H9 (cell line): ENCODE measurements around the gene BMP7. TPM values are rescaled to one million over a fixed set of nuclear protein-coding genes. Genes with fewer than 3 reads are reported as not detected.

Experiments used
- DNase-seq: peaks from one replicate; pipeline ENCODE4 v3.0.0-alpha.2; 2017
- H2AFZ ChIP-seq: one replicate; pipeline ENCODE4 v1.6.1; 2013; ENCODE audit warnings: mild to moderate bottlenecking, low read length, control low read depth, moderate library complexity
- H2AK5ac ChIP-seq: 2 replicates; pipeline ENCODE4 v1.6.1; 2013; ENCODE audit warnings: low read length, control low read depth, mixed read lengths; ENCODE audit not compliant: insufficient read length
- H2BK120ac ChIP-seq: one replicate; pipeline ENCODE4 v1.6.1; 2013; ENCODE audit warnings: low read depth, mild to moderate bottlenecking, low read length, control low read depth, inconsistent platforms; ENCODE audit not compliant: poor library complexity, severe bottlenecking
- H2BK12ac ChIP-seq: 2 replicates; pipeline ENCODE4 v1.6.1; 2013; ENCODE audit warnings: low read length, control low read depth, mixed read lengths, low read depth; ENCODE audit not compliant: insufficient read length
- H2BK15ac ChIP-seq: 2 replicates; pipeline ENCODE4 v1.6.1; 2013; ENCODE audit warnings: low read depth, low read length, control low read depth
- H2BK20ac ChIP-seq: one replicate; pipeline ENCODE4 v1.6.1; 2013; ENCODE audit warnings: low read depth, mild to moderate bottlenecking, low read length, control low read depth, inconsistent platforms; ENCODE audit not compliant: poor library complexity, severe bottlenecking
- H2BK5ac ChIP-seq: 2 replicates; pipeline ENCODE4 v1.6.1; 2013; ENCODE audit warnings: low read length, control low read depth, mixed read lengths; ENCODE audit not compliant: insufficient read length
- H3K14ac ChIP-seq: 2 replicates; pipeline ENCODE4 v1.6.1; 2013; ENCODE audit warnings: low read length, control low read depth; ENCODE audit not compliant: insufficient read depth
- H3K18ac ChIP-seq: 2 replicates; pipeline ENCODE4 v1.6.1; 2013; ENCODE audit warnings: low read depth, mild to moderate bottlenecking, mixed read lengths, low read length, control low read depth; ENCODE audit not compliant: insufficient read length
- H3K23ac ChIP-seq: 2 replicates; pipeline ENCODE4 v1.6.1; 2013; ENCODE audit warnings: low read length, control low read depth, mixed read lengths, low read depth; ENCODE audit not compliant: insufficient read length
- H3K23me2 ChIP-seq: 2 replicates; pipeline ENCODE4 v1.6.1; 2013; ENCODE audit warnings: low read depth, mild to moderate bottlenecking, mixed read lengths, low read length, control low read depth; ENCODE audit not compliant: insufficient read length, poor library complexity, severe bottlenecking
- H3K27ac ChIP-seq: 2 replicates; pipeline ENCODE4 v1.5.1; 2013; ENCODE audit warnings: low read length, control low read depth, mixed read lengths, low read depth; ENCODE audit not compliant: insufficient read length
- H3K27me3 ChIP-seq: 2 replicates; pipeline ENCODE4 v1.6.1; 2013; ENCODE audit warnings: low read length, control low read depth, inconsistent platforms; ENCODE audit not compliant: insufficient read depth
- H3K4ac ChIP-seq: 2 replicates; pipeline ENCODE4 v1.6.1; 2013; ENCODE audit warnings: low read depth, mild to moderate bottlenecking, control low read depth, inconsistent platforms, low read length, moderate library complexity
- H3K4me1 ChIP-seq: 2 replicates; pipeline ENCODE4 v1.6.1; 2013; ENCODE audit warnings: low read length, control low read depth, inconsistent platforms; ENCODE audit not compliant: insufficient read depth
- H3K4me2 ChIP-seq: 2 replicates; pipeline ENCODE4 v1.6.1; 2013; ENCODE audit warnings: low read length, control low read depth, mixed read lengths; ENCODE audit not compliant: insufficient read length, insufficient read depth
- H3K56ac ChIP-seq: 2 replicates; pipeline ENCODE4 v1.6.1; 2013; ENCODE audit warnings: low read depth, mild to moderate bottlenecking, mixed read lengths, low read length, control low read depth; ENCODE audit not compliant: insufficient read length
- H3K79me1 ChIP-seq: 2 replicates; pipeline ENCODE4 v1.6.1; 2013; ENCODE audit warnings: low read depth, mild to moderate bottlenecking, moderate library complexity, low read length, control low read depth, inconsistent platforms; ENCODE audit not compliant: insufficient read depth, poor library complexity, severe bottlenecking
- H3K79me2 ChIP-seq: 2 replicates; pipeline ENCODE4 v1.6.1; 2013; ENCODE audit warnings: low read length, control low read depth, inconsistent platforms; ENCODE audit not compliant: insufficient read depth
- H3K9ac ChIP-seq: 2 replicates; pipeline ENCODE4 v1.6.1; 2013; ENCODE audit warnings: low read length, control low read depth, mixed read lengths; ENCODE audit not compliant: insufficient read length; ENCODE audit errors: extremely low read depth
- H3K9me3 ChIP-seq: one replicate; pipeline ENCODE4 v1.6.1; 2013; ENCODE audit warnings: low read depth, low read length, inconsistent platforms; ENCODE audit not compliant: control insufficient read depth
- H3T11ph ChIP-seq: one replicate; pipeline ENCODE4 v1.6.1; 2013; ENCODE audit warnings: mild to moderate bottlenecking, low read length, control low read depth, inconsistent platforms
- H4K20me1 ChIP-seq: one replicate; pipeline ENCODE4 v1.6.1; 2013; ENCODE audit not compliant: control insufficient read depth, insufficient read length, insufficient read depth
- H4K5ac ChIP-seq: 2 replicates; pipeline ENCODE4 v1.6.1; 2013; ENCODE audit warnings: low read depth, mild to moderate bottlenecking, mixed read lengths, low read length, control low read depth; ENCODE audit not compliant: insufficient read length
- H4K8ac ChIP-seq: replicated peaks from 2 replicates; pipeline ENCODE4 v1.6.1; 2013; ENCODE audit warnings: low read length, control low read depth, mixed read lengths, low read depth; ENCODE audit not compliant: insufficient read length
- H4K91ac ChIP-seq: 2 replicates; pipeline ENCODE4 v1.6.1; 2013; ENCODE audit warnings: low read depth, mild to moderate bottlenecking, moderate library complexity, mixed read lengths, low read length, control low read depth; ENCODE audit not compliant: insufficient read length
- H3K27ac Mint-ChIP-seq, 3 experiments: 2 replicates in 2 of 3; 3 replicates in 1 of 3; pipeline ENCODE4 v1.8.0; 2020 to 2021; ENCODE audit warnings: mixed read lengths in 3 of 3, mild to moderate bottlenecking in 1 of 3, moderate library complexity in 1 of 3
- H3K27me3 Mint-ChIP-seq: 2 replicates; pipeline ENCODE4 v1.8.0; 2021; ENCODE audit warnings: low read depth, mild to moderate bottlenecking, moderate library complexity, mixed read lengths
- H3K36me3 Mint-ChIP-seq, 3 experiments: 2 replicates in 2 of 3; 3 replicates in 1 of 3; pipeline ENCODE4 v1.8.0; 2020 to 2021; ENCODE audit warnings: low read depth in 3 of 3, mixed read lengths in 3 of 3; ENCODE audit not compliant: insufficient read depth in 1 of 3
- H3K4me1 Mint-ChIP-seq, 2 experiments: 2 replicates each; pipeline ENCODE4 v1.8.0; 2020; ENCODE audit warnings: mixed read lengths in 2 of 2
- H3K4me3 Mint-ChIP-seq, 2 experiments: 2 replicates in 1 of 2; 3 replicates in 1 of 2; pipeline ENCODE4 v1.8.0; 2020 to 2021; ENCODE audit warnings: mild to moderate bottlenecking in 2 of 2, mixed read lengths in 2 of 2, moderate library complexity in 1 of 2
- H3K9me3 Mint-ChIP-seq, 2 experiments: 2 replicates in 1 of 2; 3 replicates in 1 of 2; pipeline ENCODE4 v1.8.0; 2020; ENCODE audit warnings: mild to moderate bottlenecking in 2 of 2, mixed read lengths in 2 of 2, moderate library complexity in 1 of 2
- WGBS: extraction: QIAGEN DNeasy Blood & Tissue Kit; methylation state at CpG from one replicate; pipeline ENCODE4 v1.1.7; 2013; ENCODE audit warnings: missing lambda C conversion rate, low lambda C conversion rate, mixed read lengths; ENCODE audit not compliant: insufficient read length; ENCODE audit errors: extremely low coverage; 5-methylcytosine and 5-hydroxymethylcytosine counted together
- total RNA-seq: library from RNA; stranded (reverse); gene quantifications from 2 replicates; pipeline ENCODE4 v1.2.1, GENCODE V29; 2021
- TF ChIP-seq, protein P1 (sequence below): fragments of 200-600 bp; sonication (generic); conservative IDR thresholded peaks from 3 replicates; pipeline ENCODE4 v1.8.0; 2021; ENCODE audit warnings: antibody characterized with exemption, mild to moderate bottlenecking

Gene BMP7
- total RNA-seq, 1 experiment from 2014 or later, result 17.7 TPM

DNA sequence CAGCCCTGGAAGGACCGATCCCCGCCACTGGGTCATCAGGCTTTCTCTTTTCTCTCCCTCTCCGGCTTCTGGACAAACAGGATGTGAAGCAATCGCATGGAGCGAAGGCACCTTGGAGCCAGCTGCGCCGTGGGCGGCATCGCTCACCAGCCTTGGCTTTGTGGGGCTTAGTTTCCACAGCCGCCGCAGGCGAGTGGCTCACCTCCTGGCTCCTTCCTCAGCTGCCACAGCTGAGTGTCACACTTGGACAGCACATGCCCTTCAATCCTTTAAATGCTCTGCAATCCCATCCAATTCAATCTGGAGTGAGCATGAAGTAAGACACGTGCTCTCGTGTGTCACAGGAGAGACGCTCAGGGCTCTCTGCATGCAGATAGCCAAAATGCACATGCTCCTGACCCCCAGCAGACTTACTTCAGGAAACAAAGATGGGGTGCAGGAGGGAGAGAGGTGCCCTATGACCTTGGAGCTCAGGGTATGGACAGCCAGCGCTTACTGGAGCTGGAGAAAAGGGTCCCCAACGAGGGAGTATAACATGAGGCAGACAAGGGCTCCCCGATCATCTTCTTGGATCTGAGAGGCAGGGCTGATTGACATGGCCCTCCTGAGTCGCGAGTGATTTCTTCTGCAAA is 70.9 kb downstream of the BMP7 start:
- 0 out of 2 replicates have a peak, but pooled peaks cover 2% of the 10 kb centered on the region for H3K4me1 ChIP-seq
- H3K79me2 ChIP-seq, result no peaks in the 10 kb centered on the region
- no peaks in the 10 kb centered on the region for H4K20me1 ChIP-seq
- no peak overlapping the region for H2BK15ac ChIP-seq
- TF ChIP-seq, protein P1, sequence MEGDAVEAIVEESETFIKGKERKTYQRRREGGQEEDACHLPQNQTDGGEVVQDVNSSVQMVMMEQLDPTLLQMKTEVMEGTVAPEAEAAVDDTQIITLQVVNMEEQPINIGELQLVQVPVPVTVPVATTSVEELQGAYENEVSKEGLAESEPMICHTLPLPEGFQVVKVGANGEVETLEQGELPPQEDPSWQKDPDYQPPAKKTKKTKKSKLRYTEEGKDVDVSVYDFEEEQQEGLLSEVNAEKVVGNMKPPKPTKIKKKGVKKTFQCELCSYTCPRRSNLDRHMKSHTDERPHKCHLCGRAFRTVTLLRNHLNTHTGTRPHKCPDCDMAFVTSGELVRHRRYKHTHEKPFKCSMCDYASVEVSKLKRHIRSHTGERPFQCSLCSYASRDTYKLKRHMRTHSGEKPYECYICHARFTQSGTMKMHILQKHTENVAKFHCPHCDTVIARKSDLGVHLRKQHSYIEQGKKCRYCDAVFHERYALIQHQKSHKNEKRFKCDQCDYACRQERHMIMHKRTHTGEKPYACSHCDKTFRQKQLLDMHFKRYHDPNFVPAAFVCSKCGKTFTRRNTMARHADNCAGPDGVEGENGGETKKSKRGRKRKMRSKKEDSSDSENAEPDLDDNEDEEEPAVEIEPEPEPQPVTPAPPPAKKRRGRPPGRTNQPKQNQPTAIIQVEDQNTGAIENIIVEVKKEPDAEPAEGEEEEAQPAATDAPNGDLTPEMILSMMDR, result no peak
- no peak overlapping the region for H2BK12ac ChIP-seq
- no peak overlapping the region for H2AK5ac ChIP-seq
- Mint-ChIP-seq H3K4me1 (peaks cover 37 to 41% of the 10 kb centered on the region in 2 experiments), H3K4me3 (no peak overlapping the region), H3K36me3 (no peaks in the 10 kb centered on the region; a peak in 1 of 7 replicates), H3K9me3 (no peaks in the 10 kb centered on the region), H3K27ac (peak overlapping the region in 2 of 3 experiments; percentile 30 to 79; a peak in 3 of 7 replicates), H3K27me3 (no peaks in the 10 kb centered on the region)
- H2AFZ ChIP-seq, result no peak overlapping the region
- no peak overlapping the region for H4K8ac ChIP-seq
- H2BK5ac ChIP-seq, result no peak overlapping the region
- H2BK20ac ChIP-seq, result no peak overlapping the region
- no CpG with 5 or more reads among the region's 20 CpGs for WGBS
- no peak overlapping the region for H3K56ac ChIP-seq
- no peak overlapping the region for H3K4me2 ChIP-seq
- no peaks in the 10 kb centered on the region for H3K79me1 ChIP-seq
- no peak overlapping the region for H2BK120ac ChIP-seq
- H3K27me3 ChIP-seq, result no peaks in the 10 kb centered on the region
- H3K23ac ChIP-seq, result no peak overlapping the region
- H3T11ph ChIP-seq, result no peak overlapping the region
- no peak overlapping the region for H3K18ac ChIP-seq
- no peak overlapping the region for H3K27ac ChIP-seq
- no peak overlapping the region for H3K9ac ChIP-seq
- no peaks in the 10 kb centered on the region for H3K23me2 ChIP-seq
- no peak overlapping the region for H4K5ac ChIP-seq
- no peak overlapping the region for H4K91ac ChIP-seq
- H3K4ac ChIP-seq, result no peak overlapping the region
- H3K14ac ChIP-seq, result no peak overlapping the region
- H3K9me3 ChIP-seq, result no peaks in the 10 kb centered on the region
- no peak for DNase-seq
